IMR-90 (cell line): Measurements from ENCODE around the gene RAC2. TPM values are rescaled to one million over a fixed set of nuclear protein-coding genes. Genes with fewer than 3 reads are reported as not detected.

Source experiments
- ATAC-seq: fragments of 200-7000 bp; cut with Tn5 transposase; 2 replicates; pipeline ENCODE4 v1.9.1; 2020; ENCODE audit warnings: low read depth, mild to moderate bottlenecking, moderate library complexity
- BruUV-seq: library from RNA; stranded (reverse); fragments of 400-500 nt; replicated peaks from 2 replicates; lab custom pipeline; 2021; lab: Mats Ljungman, UMichigan
- CTCF ChIA-PET: fragments of 300-600 bp; formaldehyde crosslinking; extraction: SDS; loops from one replicate; lab custom pipeline; 2021; ENCODE audit warnings: antibody characterized with exemption; lab: Yijun Ruan, JAX
- POLR2A ChIA-PET: fragments of 300-600 bp; sonication (Branson Sonifier 250); formaldehyde crosslinking; loops from one replicate; lab custom pipeline; 2022; ENCODE audit warnings: antibody characterized with exemption; ENCODE audit not compliant: unreplicated experiment; lab: Charles Lee
- DNase-seq: peaks from one replicate; pipeline ENCODE4 v3.0.0; 2013
- H2AFZ ChIP-seq: replicated peaks from 2 replicates; pipeline ENCODE3; 2013; ENCODE audit warnings: low read length, mild to moderate bottlenecking; ENCODE audit not compliant: poor library complexity
- H2AK5ac ChIP-seq: 2 replicates; pipeline ENCODE4 v1.6.1; 2013; ENCODE audit warnings: low read depth, low read length, inconsistent platforms
- H2AK9ac ChIP-seq: replicated peaks from 2 replicates; pipeline ENCODE3; 2013; ENCODE audit warnings: mild to moderate bottlenecking, low read depth, low read length, moderate library complexity; ENCODE audit not compliant: poor library complexity
- H2BK120ac ChIP-seq: 2 replicates; pipeline ENCODE4 v1.6.1; 2013; ENCODE audit warnings: low read depth, low read length, inconsistent platforms
- H2BK15ac ChIP-seq: 3 replicates; pipeline ENCODE4 v1.6.1; 2013; ENCODE audit warnings: low read depth, low read length, inconsistent platforms
- H2BK20ac ChIP-seq: 2 replicates; pipeline ENCODE4 v1.6.1; 2013; ENCODE audit warnings: low read depth, mild to moderate bottlenecking, inconsistent platforms, low read length, moderate library complexity
- H2BK5ac ChIP-seq: 2 replicates; pipeline ENCODE4 v1.6.1; 2013; ENCODE audit warnings: mild to moderate bottlenecking, low read depth, low read length, inconsistent platforms; ENCODE audit not compliant: poor library complexity, severe bottlenecking
- H3K14ac ChIP-seq: replicated peaks from 2 replicates; pipeline ENCODE4 v1.6.1; 2013; ENCODE audit warnings: low read depth, low read length, inconsistent platforms
- H3K18ac ChIP-seq: 2 replicates; pipeline ENCODE4 v1.6.1; 2013; ENCODE audit warnings: low read depth, low read length, control low read depth
- H3K23ac ChIP-seq: 2 replicates; pipeline ENCODE4 v1.6.1; 2013; ENCODE audit warnings: low read depth, low read length, inconsistent platforms
- H3K27ac ChIP-seq: 2 replicates; pipeline ENCODE4 v1.5.1; 2013; ENCODE audit warnings: mild to moderate bottlenecking, control low read depth, low read length; ENCODE audit not compliant: insufficient read depth
- H3K27me3 ChIP-seq: 2 replicates; pipeline ENCODE4 v1.6.1; 2013; ENCODE audit warnings: low read length; ENCODE audit not compliant: control insufficient read depth, insufficient read depth
- H3K36me3 ChIP-seq: 2 replicates; pipeline ENCODE4 v1.6.1; 2013; ENCODE audit warnings: low read length, mixed read lengths; ENCODE audit not compliant: control insufficient read depth, insufficient read depth
- H3K4ac ChIP-seq: 2 replicates; pipeline ENCODE4 v1.6.1; 2013; ENCODE audit warnings: low read depth, low read length, inconsistent platforms
- H3K4me1 ChIP-seq: 2 replicates; pipeline ENCODE4 v1.6.1; 2013; ENCODE audit warnings: low read length, mixed read lengths; ENCODE audit not compliant: control insufficient read depth, insufficient read depth
- H3K4me2 ChIP-seq: 2 replicates; pipeline ENCODE4 v1.6.1; 2013; ENCODE audit warnings: low read depth, mild to moderate bottlenecking, control low read depth, low read length, moderate library complexity
- H3K4me3 ChIP-seq: 2 replicates; pipeline ENCODE4 v1.5.1; 2013; ENCODE audit warnings: low read depth, mild to moderate bottlenecking, control low read depth, low read length, moderate library complexity; ENCODE audit not compliant: insufficient read depth
- H3K56ac ChIP-seq: 2 replicates; pipeline ENCODE4 v1.6.1; 2013; ENCODE audit warnings: low read length, inconsistent platforms; ENCODE audit not compliant: insufficient read depth; ENCODE audit errors: extremely low read depth
- H3K79me1 ChIP-seq, 2 experiments: 2 replicates each; pipeline ENCODE4 v1.6.1; 2013; ENCODE audit warnings: low read length in 2 of 2, inconsistent platforms in 1 of 2, low read depth in 1 of 2
- H3K9ac ChIP-seq: 2 replicates; pipeline ENCODE4 v1.6.1; 2013; ENCODE audit warnings: low read depth, low read length, control low read depth
- H3K9me1 ChIP-seq: 2 replicates; pipeline ENCODE4 v1.6.1; 2013; ENCODE audit warnings: low read length, inconsistent platforms; ENCODE audit not compliant: insufficient read depth
- H3K9me3 ChIP-seq: 2 replicates; pipeline ENCODE4 v1.6.1; 2013; ENCODE audit warnings: low read length; ENCODE audit not compliant: control insufficient read depth, insufficient read depth
- H4K20me1 ChIP-seq: 2 replicates; pipeline ENCODE4 v1.6.1; 2013; ENCODE audit warnings: low read length, inconsistent platforms; ENCODE audit not compliant: insufficient read depth
- H4K5ac ChIP-seq: 2 replicates; pipeline ENCODE4 v1.6.1; 2013; ENCODE audit warnings: mild to moderate bottlenecking, low read depth, low read length, control low read depth
- H4K8ac ChIP-seq, 2 experiments: 2 replicates each; pipeline ENCODE4 v1.6.1; 2013; ENCODE audit warnings: low read depth in 2 of 2, low read length in 2 of 2, control low read depth in 1 of 2, inconsistent platforms in 1 of 2
- H4K91ac ChIP-seq: 2 replicates; pipeline ENCODE4 v1.6.1; 2013; ENCODE audit warnings: low read depth, low read length, inconsistent platforms; ENCODE audit not compliant: insufficient read depth
- CHD1 ChIP-seq: IDR thresholded peaks from 2 replicates; pipeline ENCODE4 v1.6.1; 2012; ENCODE audit warnings: low read depth, low read length, improper control_type of control experiment
- MAFK ChIP-seq: IDR thresholded peaks from 2 replicates; pipeline ENCODE4 v1.6.1; 2012; ENCODE audit warnings: low read depth, low read length, improper control_type of control experiment
- WGBS, 2 experiments: methylation state at CpG; one replicate each; pipeline versions ENCODE4 v1.1.5 to v1.1.7; 2013; ENCODE audit warnings: missing lambda C conversion rate in 2 of 2; ENCODE audit not compliant: insufficient read length in 1 of 2; ENCODE audit errors: extremely low coverage in 2 of 2; 5-methylcytosine and 5-hydroxymethylcytosine counted together
- dilution Hi-C: fragments of 300-500 bp; cut with HindIII; formaldehyde crosslinking; loops from one replicate; pipeline ENCODE4 v1.14.3; 2018; ENCODE audit warnings: low sequenced_read_pairs; ENCODE audit not compliant: unreplicated experiment
- in situ Hi-C: fragments of 300-500 bp; cut with MboI; formaldehyde crosslinking; loops from 3 replicates; pipeline ENCODE4 v1.14.3; 2019; ENCODE audit warnings: low sequenced_read_pairs, inconsistent platforms, mixed read lengths
- intact Hi-C: fragments of 100-400 bp; cut with micrococcal nuclease; formaldehyde crosslinking; loops from 2 replicates; pipeline ENCODE4 v1.10.0; 2022
- polyA plus RNA-seq, 3 experiments: library from polyadenylated mRNA; depleted of rRNA; stranded (reverse); fragments of >200 nt; gene quantifications; 2 replicates each; pipeline ENCODE4 v1.2.3, GENCODE V29; 2012; ENCODE audit warnings: low replicate concordance in 1 of 3
- total RNA-seq: library from RNA; depleted of rRNA; stranded (reverse); fragments of >200 nt; gene quantifications from 2 replicates; pipeline ENCODE4 v1.2.3, GENCODE V29; 2012
- TF ChIP-seq, protein P1 (sequence below): conservative IDR thresholded peaks from 2 replicates; pipeline ENCODE4 v1.5.1; 2012; ENCODE audit warnings: mild to moderate bottlenecking, low read depth, low read length, improper control_type of control experiment

RAC2 gene
- total and polyA plus RNA-seq, 2 of the 4 experiments (the other 2 are of a cell fraction): 10.0 to 72.3 TPM

DNA sequence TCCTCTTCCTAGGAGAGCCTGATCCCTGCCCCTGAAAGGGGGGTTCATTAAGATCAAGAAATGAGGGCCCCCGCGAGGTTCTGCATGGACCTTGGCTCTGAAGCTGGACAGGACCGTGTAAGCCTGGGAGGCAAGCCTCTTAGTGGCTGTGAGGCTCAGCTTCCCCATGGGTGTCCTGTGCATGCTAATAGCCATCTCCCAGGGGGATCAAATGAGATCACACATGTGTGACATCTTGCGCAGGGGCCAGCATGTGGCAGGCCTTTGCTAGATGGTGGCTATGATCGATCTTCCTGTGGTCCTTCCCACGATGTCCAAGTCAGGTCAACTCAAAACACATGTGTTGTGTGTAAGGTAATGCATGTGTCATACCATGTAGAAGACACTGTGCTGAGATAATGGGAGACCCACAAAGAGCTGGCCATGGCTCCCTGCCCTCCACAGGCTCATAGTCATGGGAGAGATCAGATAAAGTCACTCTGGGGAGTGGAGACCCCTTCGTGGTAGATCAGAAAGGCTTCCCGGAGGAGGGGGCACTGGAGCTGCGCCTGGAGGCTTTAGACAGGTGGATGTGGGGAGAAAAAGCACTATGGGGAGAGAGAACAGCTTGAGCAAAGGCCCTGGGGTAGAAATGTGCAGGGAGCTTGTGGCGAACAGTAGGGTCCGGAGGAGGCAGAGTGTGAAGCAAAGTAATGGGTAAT lies 3.7 kb downstream of the RAC2 start:
- Histone ChIP-seq H3K27me3 (no peaks in the 10 kb centered on the region), H3K23ac (no peak overlapping the region), H3K36me3 (no peaks in the 10 kb centered on the region), H3K56ac (no peak overlapping the region), H3K18ac (no peak overlapping the region), H3K14ac (no peak overlapping the region), H2AFZ (no peak overlapping the region), H3K9me1 (peaks cover 3% of the 10 kb centered on the region), H3K4me1 (peaks cover 14% of the 10 kb centered on the region), H2BK15ac (no peak overlapping the region), H3K4ac (no peak overlapping the region), H2BK20ac (no peak overlapping the region), H3K9ac (no peak overlapping the region), H3K4me2 (no peak overlapping the region), H3K4me3 (no peak overlapping the region), H2AK9ac (no peak overlapping the region), H4K5ac (no peak overlapping the region), H2BK5ac (no peak overlapping the region), H3K79me1 (peaks cover 8 to 21% of the 10 kb centered on the region in 2 experiments; a peak in 3 of 4 replicates), H4K8ac (no peak overlapping the region), H4K91ac (no peak overlapping the region), H3K9me3 (no peaks in the 10 kb centered on the region), H2AK5ac (no peak overlapping the region), H4K20me1 (no peaks in the 10 kb centered on the region), H2BK120ac (no peak overlapping the region), H3K27ac (no peak overlapping the region)
- no peak for DNase-seq
- dilution Hi-C loops: no loop called here
- WGBS, 2 experiments: 83% methylated on average over 6 of the region's 11 CpGs; no CpG with 5 or more reads in 1 of the 2 experiments
- CTCF ChIA-PET: no interaction called here
- POLR2A ChIA-PET: no interaction called here
- ATAC-seq: no peak
- no TSS peak for BruUV-seq
- in situ Hi-C loops: no loop called here
- intact Hi-C loops: no loop called here
- TF ChIP-seq MAFK (no peak), CHD1 (no peak)
- TF ChIP-seq, protein P1, sequence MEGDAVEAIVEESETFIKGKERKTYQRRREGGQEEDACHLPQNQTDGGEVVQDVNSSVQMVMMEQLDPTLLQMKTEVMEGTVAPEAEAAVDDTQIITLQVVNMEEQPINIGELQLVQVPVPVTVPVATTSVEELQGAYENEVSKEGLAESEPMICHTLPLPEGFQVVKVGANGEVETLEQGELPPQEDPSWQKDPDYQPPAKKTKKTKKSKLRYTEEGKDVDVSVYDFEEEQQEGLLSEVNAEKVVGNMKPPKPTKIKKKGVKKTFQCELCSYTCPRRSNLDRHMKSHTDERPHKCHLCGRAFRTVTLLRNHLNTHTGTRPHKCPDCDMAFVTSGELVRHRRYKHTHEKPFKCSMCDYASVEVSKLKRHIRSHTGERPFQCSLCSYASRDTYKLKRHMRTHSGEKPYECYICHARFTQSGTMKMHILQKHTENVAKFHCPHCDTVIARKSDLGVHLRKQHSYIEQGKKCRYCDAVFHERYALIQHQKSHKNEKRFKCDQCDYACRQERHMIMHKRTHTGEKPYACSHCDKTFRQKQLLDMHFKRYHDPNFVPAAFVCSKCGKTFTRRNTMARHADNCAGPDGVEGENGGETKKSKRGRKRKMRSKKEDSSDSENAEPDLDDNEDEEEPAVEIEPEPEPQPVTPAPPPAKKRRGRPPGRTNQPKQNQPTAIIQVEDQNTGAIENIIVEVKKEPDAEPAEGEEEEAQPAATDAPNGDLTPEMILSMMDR: no peak
